Right renal pelvis (tissue), 4 donors: Measurements from ENCODE around the gene EPHA7. TPM values are rescaled to one million over a fixed set of nuclear protein-coding genes. Genes with fewer than 3 reads are reported as not detected.

Experiments used
- DNase-seq, 4 donors: peaks; one replicate each; pipeline ENCODE4 v3.0.0-alpha.2; 2013; ENCODE audit warnings: low read depth in 4 of 4, low spot score in 3 of 4, missing footprints in 1 of 4
- polyA plus RNA-seq, 4 donors: library from polyadenylated mRNA; unstranded; fragments of 120-200 nt; gene quantifications; one replicate each; pipeline ENCODE4 v1.2.1, GENCODE V29; 2013; ENCODE audit not compliant: insufficient read length in 4 of 4

The EPHA7 gene
- polyA plus RNA-seq, result 10 to 100 TPM; 38.8 to 52.9 (median 47.9) TPM

- DNase-seq, result peak; percentile 93 to 96 (median 96)
Observed at GRCh38 chr6:93419304-93420162, at the start of gene EPHA7. Gene EPHA7, minus strand, starts transcription at chr6:93419559. Its CDS starts 218 bp downstream, at chr6:93419341.

GRCh38 chr6:93468291-93468690 is 48.9 kb upstream of the EPHA7 start:
- DNase-seq, result peak in 1 of 4 donors; percentile 10

GRCh38 chr6:93454533-93454932 is 35.2 kb upstream of the EPHA7 start:
- no peak for DNase-seq

GRCh38 chr6:93453956-93454355 is 34.6 kb upstream of the EPHA7 start:
- no peak for DNase-seq

- no peak for DNase-seq
Observed at GRCh38 chr6:93447874-93448273, 28.5 kb upstream of the EPHA7 start.

GRCh38 chr6:93437491-93437890 is 18.1 kb upstream of the EPHA7 start:
- no peak for DNase-seq

- no peak for DNase-seq
Observed at GRCh38 chr6:93433592-93433991, 14.2 kb upstream of the EPHA7 start.

- no peak for DNase-seq
Observed at GRCh38 chr6:93424303-93425064, 5.1 kb upstream of the EPHA7 start.

- peak; percentile 52 to 70 (median 62) for DNase-seq
Observed at GRCh38 chr6:93423542-93423941, 4.2 kb upstream of the EPHA7 start.

- DNase-seq, result no peak
Observed at GRCh38 chr6:93420163-93420795, 920 bp upstream of the EPHA7 start.

GRCh38 chr6:93418408-93419303 is 703 bp downstream of the EPHA7 start:
- peak in 3 of 4 donors; percentile 35 to 56 (median 44) for DNase-seq

- DNase-seq, result no peak
Observed at GRCh38 chr6:93418033-93418407, 1.3 kb downstream of the EPHA7 start.

- peak in 3 of 4 donors; percentile 29 to 47 (median 44) for DNase-seq
Observed at GRCh38 chr6:93417421-93418013, 1.8 kb downstream of the EPHA7 start.

GRCh38 chr6:93416571-93417420 is 2.6 kb downstream of the EPHA7 start:
- DNase-seq, result peak in 2 of 4 donors; percentile 35 to 57

GRCh38 chr6:93413190-93413589 is 6.2 kb downstream of the EPHA7 start:
- DNase-seq, result no peak

GRCh38 chr6:93412452-93412851 is 6.9 kb downstream of the EPHA7 start:
- DNase-seq, result no peak

GRCh38 chr6:93407186-93407585 is 12.2 kb downstream of the EPHA7 start:
- DNase-seq, result peak in 1 of 4 donors; percentile 44

GRCh38 chr6:93403390-93403789 is 16.0 kb downstream of the EPHA7 start:
- DNase-seq, result no peak

GRCh38 chr6:93398723-93399122 is 20.6 kb downstream of the EPHA7 start:
- no peak for DNase-seq
